B cell (primary cell): Measurements from ENCODE around the gene ZBTB12. TPM values are rescaled to one million over a fixed set of nuclear protein-coding genes. Genes with fewer than 3 reads are reported as not detected.

Experiments
- ATAC-seq: fragments of 200-7000 bp; cut with Tn5 transposase; one replicate; pipeline ENCODE4 v1.10.0; 2021; ENCODE audit warnings: low read depth, mild to moderate bottlenecking, moderate number of reproducible peaks, moderate library complexity
- CTCF ChIA-PET: fragments of 350-600 bp; sonication (Branson Sonifier 250); formaldehyde crosslinking; loops from one replicate; lab custom pipeline; 2021; ENCODE audit warnings: antibody characterized with exemption, inconsistent platforms; lab: Charles Lee
- POLR2A ChIA-PET: fragments of 350-600 bp; sonication (Branson Sonifier 250); formaldehyde crosslinking; loops from one replicate; lab custom pipeline; 2021; ENCODE audit warnings: antibody characterized with exemption; lab: Charles Lee
- DNase-seq: peaks from one replicate; pipeline ENCODE4 v3.0.0; 2013
- H2AFZ ChIP-seq: 2 replicates; pipeline ENCODE4 v1.6.1; 2012; ENCODE audit warnings: mild to moderate bottlenecking, low read depth, low read length; ENCODE audit not compliant: insufficient read depth, poor library complexity, severe bottlenecking
- H3K27ac ChIP-seq, 2 donors: 1 replicate in 1 of 2; 2 replicates in 1 of 2; pipeline ENCODE4 v1.5.1; 2012 to 2013; ENCODE audit warnings: low read length in 2 of 2, mild to moderate bottlenecking in 2 of 2, moderate library complexity in 1 of 2
- H3K27me3 ChIP-seq, 4 experiments: fragments of 200-600 bp in 1 of 4; sonication (generic) in 1 of 4; replicated peaks in 1 of 4; 1 replicate in 2 of 4; 2 replicates in 2 of 4; pipeline versions ENCODE4 v1.6.1 to v1.7.0; 2013 to 2016; ENCODE audit warnings: low read length in 3 of 4, mild to moderate bottlenecking in 2 of 4, mixed read lengths in 1 of 4, moderate library complexity in 1 of 4; ENCODE audit not compliant: insufficient read depth in 4 of 4, control insufficient read depth in 3 of 4; ENCODE audit errors: control extremely low read depth in 1 of 4
- H3K36me3 ChIP-seq, 2 experiments: replicated peaks in 1 of 2; 1 replicate in 1 of 2; 2 replicates in 1 of 2; pipeline versions ENCODE4 v1.6.1 to v1.7.1; 2013; ENCODE audit warnings: low read length in 1 of 2; ENCODE audit not compliant: insufficient read depth in 2 of 2, control insufficient read depth in 1 of 2; ENCODE audit errors: control extremely low read depth in 1 of 2, extremely low read depth in 1 of 2
- H3K4me1 ChIP-seq, 2 donors: fragments of 200-600 bp in 1 of 2; sonication (generic) in 1 of 2; 1 replicate in 1 of 2; 2 replicates in 1 of 2; pipeline versions ENCODE4 v1.5.1 to v1.6.1; 2013 to 2017; ENCODE audit warnings: low read length in 2 of 2; ENCODE audit not compliant: control insufficient read depth in 2 of 2, insufficient read depth in 2 of 2
- H3K4me2 ChIP-seq: replicated peaks from 2 replicates; pipeline ENCODE3; 2012; ENCODE audit warnings: mild to moderate bottlenecking, low read depth, low read length; ENCODE audit not compliant: poor library complexity, severe bottlenecking
- H3K4me3 ChIP-seq, 5 experiments: fragments of 200-600 bp in 1 of 5; sonication (generic) in 1 of 5; 1 replicate in 3 of 5; 2 replicates in 2 of 5; pipeline versions ENCODE4 v1.5.1 to v1.7.0; 2011 to 2016; ENCODE audit warnings: low read length in 4 of 5, mild to moderate bottlenecking in 4 of 5, low read depth in 2 of 5, control low read depth in 1 of 5, moderate library complexity in 1 of 5; ENCODE audit not compliant: insufficient read depth in 1 of 5; ENCODE audit errors: control extremely low read depth in 1 of 5, extremely low read depth in 1 of 5
- H3K79me2 ChIP-seq: fragments of 200-600 bp; sonication (generic); one replicate; pipeline ENCODE4 v1.6.0; 2016; ENCODE audit warnings: low read length; ENCODE audit not compliant: control insufficient read depth, insufficient read depth
- H3K9ac ChIP-seq: fragments of 200-600 bp; sonication (generic); 2 replicates; pipeline ENCODE4 v1.6.1; 2017; ENCODE audit warnings: mild to moderate bottlenecking, low read length, moderate library complexity
- H3K9me3 ChIP-seq, 3 donors: one replicate each; pipeline versions ENCODE4 v1.6.1 to v1.7.1; 2013; ENCODE audit warnings: low read length in 2 of 3; ENCODE audit not compliant: control insufficient read depth in 2 of 3, insufficient read depth in 1 of 3; ENCODE audit errors: control extremely low read depth in 1 of 3
- H4K20me1 ChIP-seq: 2 replicates; pipeline ENCODE4 v1.6.0; 2012; ENCODE audit warnings: mild to moderate bottlenecking, low read length; ENCODE audit not compliant: insufficient read depth, control insufficient read depth, poor library complexity, severe bottlenecking
- H3K27ac Mint-ChIP-seq: one replicate; pipeline ENCODE4 v1.8.0; 2021; ENCODE audit warnings: mixed read lengths
- H3K27me3 Mint-ChIP-seq: one replicate; pipeline ENCODE4 v1.8.0; 2021; ENCODE audit warnings: mixed read lengths
- H3K4me1 Mint-ChIP-seq: one replicate; pipeline ENCODE4 v1.8.0; 2021; ENCODE audit warnings: mixed read lengths
- H3K4me3 Mint-ChIP-seq: one replicate; pipeline ENCODE4 v1.8.0; 2021; ENCODE audit warnings: mixed read lengths
- H3K9me3 Mint-ChIP-seq: one replicate; pipeline ENCODE4 v1.8.0; 2022; ENCODE audit warnings: mixed read lengths; ENCODE audit not compliant: insufficient read depth
- CTCF ChIP-seq: fragments of 200-600 bp; IDR thresholded peaks from one replicate; pipeline ENCODE4 v1.8.0; 2022; ENCODE audit warnings: antibody characterized with exemption, mild to moderate bottlenecking
- EZH2 ChIP-seq: IDR thresholded peaks from 2 replicates; pipeline ENCODE4 v1.6.1; 2012; ENCODE audit warnings: borderline replicate concordance, low read depth, mild to moderate bottlenecking, moderate library complexity, low read length; ENCODE audit not compliant: insufficient read depth, poor library complexity, severe bottlenecking
- WGBS: methylation state at CpG from one replicate; pipeline ENCODE4 v1.1.5; 2013; ENCODE audit warnings: missing lambda C conversion rate; ENCODE audit not compliant: insufficient coverage; 5-methylcytosine and 5-hydroxymethylcytosine counted together
- intact Hi-C: fragments of 100-400 bp; cut with micrococcal nuclease; formaldehyde crosslinking; loops from one replicate; pipeline ENCODE4 v1.10.0; 2022
- polyA plus RNA-seq: library from polyadenylated mRNA; depleted of rRNA; stranded (reverse); fragments of >200 nt; gene quantifications from 2 replicates; pipeline ENCODE4 v1.2.3, GENCODE V29; 2012
- total RNA-seq, 2 donors: library from RNA; stranded (reverse); fragments of 120-200 nt in 1 of 2; gene quantifications; 1 replicate in 1 of 2; 2 replicates in 1 of 2; pipeline versions ENCODE4 v1.2.3 to v1.2.4, GENCODE V29; 2013 to 2022

The ZBTB12 gene
- total and polyA plus RNA-seq, 2 donors (not counting 1 experiment from before 2014, with no cell fraction given), result 1.4 to 8.9 TPM

DNA sequence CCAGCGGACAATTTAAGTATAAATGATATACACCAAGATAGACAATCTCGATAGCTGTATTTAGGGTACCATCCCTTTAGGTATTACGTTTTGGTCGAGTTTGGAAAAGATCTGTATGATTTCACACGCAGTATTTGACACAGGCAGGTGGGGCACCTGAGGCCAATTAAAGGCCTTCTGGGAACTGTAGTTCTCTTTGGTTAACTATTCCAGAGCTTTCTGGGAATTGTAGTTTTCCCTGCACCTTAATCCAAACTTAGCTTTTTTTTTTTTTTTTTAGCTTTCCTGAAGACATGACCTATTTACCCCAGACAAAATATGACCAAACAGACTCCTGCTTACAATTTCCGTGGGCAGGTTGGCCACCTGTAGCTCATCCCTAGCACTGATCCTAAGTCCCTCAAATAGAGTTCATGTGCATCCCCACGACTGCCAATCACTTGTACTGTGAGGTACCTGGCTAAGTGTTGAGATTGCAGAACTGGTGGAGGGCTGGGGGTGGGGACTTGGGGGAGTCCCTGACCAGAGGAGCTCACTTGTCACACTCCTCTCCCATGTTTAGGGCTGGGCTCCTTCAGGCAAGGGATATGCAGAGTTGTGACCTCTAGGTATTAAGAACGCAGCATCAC, 3.4 kb downstream of the ZBTB12 start:
- Histone ChIP-seq H3K4me2 (peak overlapping the region; percentile 96), H4K20me1 (no peaks in the 10 kb centered on the region), H2AFZ (peak overlapping the region; percentile 99), H3K27ac (peak overlapping the region; percentile 76 to 85), H3K4me3 (peak overlapping the region; percentile 80 to 100 (median 94)), H3K27me3 (no peaks in the 10 kb centered on the region), H3K9me3 (no peaks in the 10 kb centered on the region), H3K79me2 (peaks cover 4% of the 10 kb centered on the region), H3K36me3 (peaks cover 0 to 4% of the 10 kb centered on the region in 2 experiments), H3K4me1 (peaks cover 16 to 33% of the 10 kb centered on the region in 2 donors), H3K9ac (peak overlapping the region; percentile 95)
- intact Hi-C loops, result loop anchor here (1.0 to 5.0 kb wide), 4 partner anchors 161 to 299 kb away; partner anchors contain the start of genes CLIC1, CSNK2B and PRRC2A
- H3K27ac Mint-ChIP-seq, result peak overlapping the region; percentile 95
- H3K4me1 Mint-ChIP-seq, result peaks cover 40% of the 10 kb centered on the region
- POLR2A ChIA-PET, result interaction anchor here (0.6 to 1.5 kb wide), 11 partner anchors 36 to 1283 kb away, joined by 3 to 9 read pairs (median 4); partner anchors contain the start of genes BAG6, C6orf47, DDAH2 and DXO
- DNase-seq, result peak; percentile 76
- 27% methylated on average over 3 of the region's 8 CpGs for WGBS
- peak; percentile 18 for ATAC-seq
- peak overlapping the region; percentile 96 for H3K4me3 Mint-ChIP-seq
- H3K27me3 Mint-ChIP-seq, result no peaks in the 10 kb centered on the region
- no peaks in the 10 kb centered on the region for H3K9me3 Mint-ChIP-seq
- TF ChIP-seq CTCF, result no peak
- no peak for TF ChIP-seq EZH2
- CTCF ChIA-PET, result interaction anchor here (0.6 to 1.5 kb wide), 7 partner anchors 10 to 299 kb away, joined by 3 to 5 read pairs (median 3); no protein-coding TSS in a partner anchor
